Measurements from ENCODE around the gene CELA3B.
"Not testable (repeated sequence)": the region's sequence is repeated elsewhere in the genome, so short reads cannot be mapped to it uniquely, and the experiment has no call there.

CELA3B gene

GRCh38 chr1:22018583-22019559 is 42.0 kb downstream of the CELA3B start:
- TF ChIP-seq POLR2A (IDR thresholded peaks at IDR 0.05; ENCODE audit: low read length) (no peak), GATA1 (IDR thresholded peaks at IDR 0.05; ENCODE audit: low read depth, low read length) (no peak)
- DNase-seq, result peak in 1 of 2 experiments; percentile 18

- TF ChIP-seq GATA1 (IDR thresholded peaks at IDR 0.05; ENCODE audit: low read depth, low read length), result no peak
- TF ChIP-seq POLR2A (IDR thresholded peaks at IDR 0.05; ENCODE audit: low read length), result no peak
- DNase-seq, result no peak
These were observed 44.2 kb downstream of the CELA3B start for GRCh38 chr1:22021061-22021460.

GRCh38 chr1:22024485-22025367 is 47.9 kb downstream of the CELA3B start:
- TF ChIP-seq GATA1 (IDR thresholded peaks at IDR 0.05; ENCODE audit: low read depth, low read length) (no peak), POLR2A (IDR thresholded peaks at IDR 0.05; ENCODE audit: low read length) (no peak)
- peak in 1 of 2 experiments; percentile 79 for DNase-seq

- DNase-seq, result peak; percentile 89 to 91
- TF ChIP-seq GATA1 (IDR thresholded peaks at IDR 0.05; ENCODE audit: low read depth, low read length), result no peak
- peak; percentile 98 for TF ChIP-seq POLR2A (IDR thresholded peaks at IDR 0.05; ENCODE audit: low read length)
These were observed 48.7 kb downstream of the CELA3B start for GRCh38 chr1:22025368-22026155.

GRCh38 chr1:22026924-22027289 is 50.1 kb downstream of the CELA3B start:
- TF ChIP-seq POLR2A (IDR thresholded peaks at IDR 0.05; ENCODE audit: low read length), result no peak
- TF ChIP-seq GATA1 (IDR thresholded peaks at IDR 0.05; ENCODE audit: low read depth, low read length), result no peak
- no peak for DNase-seq

- DNase-seq, result no peak
- TF ChIP-seq GATA1 (IDR thresholded peaks at IDR 0.05; ENCODE audit: low read depth, low read length), result no peak
- TF ChIP-seq POLR2A (IDR thresholded peaks at IDR 0.05; ENCODE audit: low read length), result no peak
These were observed 53.2 kb downstream of the CELA3B start for GRCh38 chr1:22030057-22030456.

- no peak for DNase-seq
- no peak for TF ChIP-seq GATA1 (IDR thresholded peaks at IDR 0.05; ENCODE audit: low read depth, low read length)
- TF ChIP-seq POLR2A (IDR thresholded peaks at IDR 0.05; ENCODE audit: low read length), result no peak
These were observed 53.7 kb downstream of the CELA3B start for GRCh38 chr1:22030473-22030872.

- DNase-seq, result no peak
- TF ChIP-seq POLR2A (IDR thresholded peaks at IDR 0.05; ENCODE audit: low read length), result peak; percentile 18
- TF ChIP-seq GATA1 (IDR thresholded peaks at IDR 0.05; ENCODE audit: low read depth, low read length), result no peak
These were observed 54.6 kb downstream of the CELA3B start for GRCh38 chr1:22031214-22031962.

- not testable (repeated sequence) for DNase-seq
These were observed 58.0 kb downstream of the CELA3B start for GRCh38 chr1:22034834-22035233.

GRCh38 chr1:22037520-22037919 is 60.7 kb downstream of the CELA3B start:
- no peak for TF ChIP-seq POLR2A (IDR thresholded peaks at IDR 0.05; ENCODE audit: low read length)
- TF ChIP-seq GATA1 (IDR thresholded peaks at IDR 0.05; ENCODE audit: low read depth, low read length), result no peak
- DNase-seq, result no peak

- TF ChIP-seq POLR2A (IDR thresholded peaks at IDR 0.05; ENCODE audit: low read length) (no peak), GATA1 (IDR thresholded peaks at IDR 0.05; ENCODE audit: low read depth, low read length) (no peak)
- DNase-seq, result no peak
These were observed 61.2 kb downstream of the CELA3B start for GRCh38 chr1:22038036-22038435.
